Measurements from ENCODE around the gene DPEP2.
"Not testable (repeated sequence)": the region's sequence is repeated elsewhere in the genome, so short reads cannot be mapped to it uniquely, and the experiment has no call there.

DPEP2 gene

GRCh38 chr16:68019167-68019680, 19.9 kb upstream of the DPEP2 start:
- no peak for TF ChIP-seq CTCF (IDR thresholded peaks at IDR 0.05; ENCODE audit: low read depth, low read length)
- no peak for DNase-seq (ENCODE audit: extremely low read depth, low read depth)

GRCh38 chr16:68015681-68016080, 16.4 kb upstream of the DPEP2 start, which contains the start of gene DPEP2NB:
Gene DPEP2NB, minus strand, starts transcription at chr16:68015911. Its CDS starts 141 bp downstream, at chr16:68015770.
- no peak for TF ChIP-seq CTCF (IDR thresholded peaks at IDR 0.05; ENCODE audit: low read depth, low read length)
- DNase-seq (ENCODE audit: extremely low read depth, low read depth) = no peak

- no peak for DNase-seq (ENCODE audit: extremely low read depth, low read depth)
- no peak for TF ChIP-seq CTCF (IDR thresholded peaks at IDR 0.05; ENCODE audit: low read depth, low read length)
Observed at GRCh38 chr16:68013440-68013839, 14.2 kb upstream of the DPEP2 start.

GRCh38 chr16:68009872-68010271, 10.6 kb upstream of the DPEP2 start:
- DNase-seq (ENCODE audit: extremely low read depth, low read depth) = not testable (repeated sequence)

GRCh38 chr16:68009157-68009735, 10.0 kb upstream of the DPEP2 start:
- no peak for DNase-seq (ENCODE audit: extremely low read depth, low read depth)

GRCh38 chr16:68005786-68006286, 6.6 kb upstream of the DPEP2 start:
- no peak for TF ChIP-seq CTCF (IDR thresholded peaks at IDR 0.05; ENCODE audit: low read depth, low read length)
- no peak for DNase-seq (ENCODE audit: extremely low read depth, low read depth)

More at GRCh38 chr16:68009157-68009735, 10.0 kb upstream of the DPEP2 start:
- no peak for TF ChIP-seq CTCF (IDR thresholded peaks at IDR 0.05; ENCODE audit: low read depth, low read length)

GRCh38 chr16:68005211-68005610, 5.9 kb upstream of the DPEP2 start:
- DNase-seq (ENCODE audit: extremely low read depth, low read depth) = no peak
- no peak for TF ChIP-seq CTCF (IDR thresholded peaks at IDR 0.05; ENCODE audit: low read depth, low read length)

GRCh38 chr16:68003031-68003430, 3.7 kb upstream of the DPEP2 start:
- DNase-seq (ENCODE audit: extremely low read depth, low read depth) = no peak
- no peak for TF ChIP-seq CTCF (IDR thresholded peaks at IDR 0.05; ENCODE audit: low read depth, low read length)
